PC-3 (cell line): ENCODE measurements around the gene RAF1.

Experiments used
- EZH2 ChIP-seq: fragments of 300-600 bp; sonication (generic); IDR thresholded peaks from one replicate; pipeline ENCODE4 v1.6.1; 2017; ENCODE audit warnings: antibody characterized with exemption, mild to moderate bottlenecking, low read length; ENCODE audit not compliant: unreplicated experiment
- EZH2phosphoT487 ChIP-seq: fragments of 300-600 bp; sonication (generic); IDR thresholded peaks from 2 replicates; pipeline ENCODE4 v1.6.1; 2018; ENCODE audit warnings: mild to moderate bottlenecking, antibody characterized with exemption, low read length, borderline replicate concordance
- TF ChIP-seq, protein P1 (sequence below): fragments of 300-600 bp; sonication (generic); conservative IDR thresholded peaks from 2 replicates; pipeline ENCODE4 v1.5.1; 2017; ENCODE audit warnings: antibody characterized with exemption, low read depth, mild to moderate bottlenecking, low read length

DNA sequence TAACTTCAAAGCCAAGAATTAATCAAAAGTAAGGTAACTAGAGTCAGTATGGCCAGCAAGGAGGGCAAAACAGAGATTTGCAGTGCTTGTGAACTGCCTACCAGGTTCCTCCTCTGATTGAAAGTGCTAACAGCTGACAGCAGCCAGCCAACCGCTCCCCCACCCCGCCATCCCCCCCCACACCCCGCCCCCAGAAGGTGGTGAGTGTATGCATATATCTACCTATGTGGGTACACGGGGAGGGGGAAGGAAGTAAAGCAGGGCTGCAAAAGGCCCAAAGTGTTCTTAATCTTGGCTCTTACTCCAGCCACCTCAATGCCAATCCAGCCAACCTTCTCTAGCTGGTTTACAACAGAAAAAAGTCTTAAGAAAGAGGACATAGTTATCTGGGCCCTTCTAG is 50.7 kb downstream of the RAF1 start:
- TF ChIP-seq, protein P1, sequence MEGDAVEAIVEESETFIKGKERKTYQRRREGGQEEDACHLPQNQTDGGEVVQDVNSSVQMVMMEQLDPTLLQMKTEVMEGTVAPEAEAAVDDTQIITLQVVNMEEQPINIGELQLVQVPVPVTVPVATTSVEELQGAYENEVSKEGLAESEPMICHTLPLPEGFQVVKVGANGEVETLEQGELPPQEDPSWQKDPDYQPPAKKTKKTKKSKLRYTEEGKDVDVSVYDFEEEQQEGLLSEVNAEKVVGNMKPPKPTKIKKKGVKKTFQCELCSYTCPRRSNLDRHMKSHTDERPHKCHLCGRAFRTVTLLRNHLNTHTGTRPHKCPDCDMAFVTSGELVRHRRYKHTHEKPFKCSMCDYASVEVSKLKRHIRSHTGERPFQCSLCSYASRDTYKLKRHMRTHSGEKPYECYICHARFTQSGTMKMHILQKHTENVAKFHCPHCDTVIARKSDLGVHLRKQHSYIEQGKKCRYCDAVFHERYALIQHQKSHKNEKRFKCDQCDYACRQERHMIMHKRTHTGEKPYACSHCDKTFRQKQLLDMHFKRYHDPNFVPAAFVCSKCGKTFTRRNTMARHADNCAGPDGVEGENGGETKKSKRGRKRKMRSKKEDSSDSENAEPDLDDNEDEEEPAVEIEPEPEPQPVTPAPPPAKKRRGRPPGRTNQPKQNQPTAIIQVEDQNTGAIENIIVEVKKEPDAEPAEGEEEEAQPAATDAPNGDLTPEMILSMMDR: no peak
- TF ChIP-seq EZH2: no peak
- no peak for TF ChIP-seq EZH2phosphoT487
